ENCODE data around the gene CD109. TPM values are rescaled to one million over a fixed set of nuclear protein-coding genes. Genes with fewer than 3 reads are reported as not detected.

The CD109 gene
- total RNA-seq, 1 experiment from 2014 or later: 19.1 TPM

DNA sequence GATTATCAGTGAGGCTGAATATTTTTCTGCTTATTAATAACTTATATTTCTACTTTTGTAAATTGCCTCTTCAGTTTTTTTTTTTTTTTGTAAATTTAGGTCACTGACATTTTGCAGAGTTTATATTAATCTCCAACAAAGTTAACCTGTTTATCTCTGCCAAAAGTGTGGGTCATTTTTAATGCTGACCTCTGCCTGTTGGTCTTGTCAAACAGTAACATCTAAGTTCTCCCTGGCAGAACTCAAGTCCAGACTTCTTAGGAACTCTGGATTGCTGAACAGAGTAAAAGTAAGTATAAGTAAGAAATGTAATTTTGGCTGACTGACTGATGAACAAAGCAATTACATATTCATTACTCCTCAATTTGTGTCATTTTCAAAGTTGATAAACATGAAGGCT, 83.9 kb downstream of the CD109 start:
- H3K4me2 ChIP-seq (ENCODE audit: low read length): no peak overlapping the region
- POLR2A ChIA-PET (ENCODE audit: unreplicated experiment): no interaction called here
- no peak overlapping the region for H3K9ac ChIP-seq (ENCODE audit: low read length)
- CTCF ChIA-PET: no interaction called here
- ATAC-seq (no peak), DNase-seq (no peak)
- no peaks in the 10 kb centered on the region for H3K9me3 ChIP-seq (ENCODE audit: low read length)
- H3K4me3 ChIP-seq (ENCODE audit: low read length): no peak overlapping the region
- H3K27ac ChIP-seq (ENCODE audit: low read length): no peak overlapping the region
- H3K79me2 ChIP-seq (ENCODE audit: low read length): no peaks in the 10 kb centered on the region
- H3F3A ChIP-seq (ENCODE audit: low read length, unreplicated experiment): no peaks in the 10 kb centered on the region
- H3K4me1 ChIP-seq (ENCODE audit: insufficient read depth, low read length): peaks cover under 1% of the 10 kb centered on the region; the same call in 1 of the 2 replicates
- BruUV-seq (replicated peaks): no TSS peak
- TF ChIP-seq EZH2phosphoT487 (IDR thresholded peaks at IDR 0.05; ENCODE audit: borderline replicate concordance, low read length): no peak
- TF ChIP-seq, protein P1, sequence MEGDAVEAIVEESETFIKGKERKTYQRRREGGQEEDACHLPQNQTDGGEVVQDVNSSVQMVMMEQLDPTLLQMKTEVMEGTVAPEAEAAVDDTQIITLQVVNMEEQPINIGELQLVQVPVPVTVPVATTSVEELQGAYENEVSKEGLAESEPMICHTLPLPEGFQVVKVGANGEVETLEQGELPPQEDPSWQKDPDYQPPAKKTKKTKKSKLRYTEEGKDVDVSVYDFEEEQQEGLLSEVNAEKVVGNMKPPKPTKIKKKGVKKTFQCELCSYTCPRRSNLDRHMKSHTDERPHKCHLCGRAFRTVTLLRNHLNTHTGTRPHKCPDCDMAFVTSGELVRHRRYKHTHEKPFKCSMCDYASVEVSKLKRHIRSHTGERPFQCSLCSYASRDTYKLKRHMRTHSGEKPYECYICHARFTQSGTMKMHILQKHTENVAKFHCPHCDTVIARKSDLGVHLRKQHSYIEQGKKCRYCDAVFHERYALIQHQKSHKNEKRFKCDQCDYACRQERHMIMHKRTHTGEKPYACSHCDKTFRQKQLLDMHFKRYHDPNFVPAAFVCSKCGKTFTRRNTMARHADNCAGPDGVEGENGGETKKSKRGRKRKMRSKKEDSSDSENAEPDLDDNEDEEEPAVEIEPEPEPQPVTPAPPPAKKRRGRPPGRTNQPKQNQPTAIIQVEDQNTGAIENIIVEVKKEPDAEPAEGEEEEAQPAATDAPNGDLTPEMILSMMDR (conservative IDR thresholded peaks at IDR 0.05; ENCODE audit: low read depth, low read length): no peak
- no peak for TF ChIP-seq EZH2 (IDR thresholded peaks at IDR 0.05; ENCODE audit: low read length, unreplicated experiment)
- intact Hi-C loops (cut with micrococcal nuclease): no loop called here
- H4K20me1 ChIP-seq (ENCODE audit: low read length): no peaks in the 10 kb centered on the region
- H3K27me3 ChIP-seq (ENCODE audit: low read length): no peaks in the 10 kb centered on the region
- H3K9me2 ChIP-seq (replicated peaks; ENCODE audit: low read length): no peaks in the 10 kb centered on the region
- H2AFZ ChIP-seq (ENCODE audit: low read length): no peak overlapping the region
- H3K36me3 ChIP-seq (ENCODE audit: low read depth, low read length): no peaks in the 10 kb centered on the region

DNA sequence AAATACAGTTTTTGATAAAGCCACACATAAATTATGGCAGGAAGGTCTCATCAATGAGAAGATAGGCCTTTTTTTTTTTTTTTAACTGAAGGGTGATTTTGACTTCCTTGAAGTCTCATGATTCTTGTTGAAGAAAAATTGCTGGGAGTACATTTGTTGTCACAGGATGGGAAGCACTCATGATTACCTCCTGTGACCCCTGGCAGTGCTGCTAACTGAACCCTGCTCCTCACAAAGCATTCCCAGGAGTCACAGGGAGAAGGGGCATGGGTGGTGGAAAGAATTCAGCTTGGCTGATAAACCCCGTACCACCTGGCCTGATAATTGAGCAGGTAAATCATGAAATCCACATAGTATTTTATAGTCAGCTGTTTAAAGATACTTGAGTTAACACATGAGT, 86.9 kb downstream of the CD109 start:
- ChIA-PET POLR2A (ENCODE audit: unreplicated experiment) (no interaction called here), CTCF (no interaction called here)
- Histone ChIP-seq H3K9me3 (ENCODE audit: low read length) (no peaks in the 10 kb centered on the region), H3F3A (ENCODE audit: low read length, unreplicated experiment) (no peaks in the 10 kb centered on the region), H3K9ac (ENCODE audit: low read length) (no peak overlapping the region), H3K27me3 (ENCODE audit: low read length) (no peaks in the 10 kb centered on the region), H3K79me2 (ENCODE audit: low read length) (no peaks in the 10 kb centered on the region), H3K36me3 (ENCODE audit: low read depth, low read length) (no peaks in the 10 kb centered on the region), H3K4me2 (ENCODE audit: low read length) (no peak overlapping the region), H4K20me1 (ENCODE audit: low read length) (no peaks in the 10 kb centered on the region), H3K4me1 (ENCODE audit: insufficient read depth, low read length) (peaks cover 5% of the 10 kb centered on the region; the same call in 1 of the 2 replicates), H3K4me3 (ENCODE audit: low read length) (no peak overlapping the region), H3K9me2 (replicated peaks; ENCODE audit: low read length) (no peaks in the 10 kb centered on the region), H2AFZ (ENCODE audit: low read length) (no peak overlapping the region), H3K27ac (ENCODE audit: low read length) (no peak overlapping the region)
- ATAC-seq: no peak
- no peak for DNase-seq
- intact Hi-C loops (cut with micrococcal nuclease): no loop called here
- BruUV-seq (replicated peaks): no TSS peak
- no peak for TF ChIP-seq EZH2 (IDR thresholded peaks at IDR 0.05; ENCODE audit: low read length, unreplicated experiment)
- TF ChIP-seq, protein P1 (conservative IDR thresholded peaks at IDR 0.05; ENCODE audit: low read depth, low read length): no peak
- TF ChIP-seq EZH2phosphoT487 (IDR thresholded peaks at IDR 0.05; ENCODE audit: borderline replicate concordance, low read length): no peak

DNA sequence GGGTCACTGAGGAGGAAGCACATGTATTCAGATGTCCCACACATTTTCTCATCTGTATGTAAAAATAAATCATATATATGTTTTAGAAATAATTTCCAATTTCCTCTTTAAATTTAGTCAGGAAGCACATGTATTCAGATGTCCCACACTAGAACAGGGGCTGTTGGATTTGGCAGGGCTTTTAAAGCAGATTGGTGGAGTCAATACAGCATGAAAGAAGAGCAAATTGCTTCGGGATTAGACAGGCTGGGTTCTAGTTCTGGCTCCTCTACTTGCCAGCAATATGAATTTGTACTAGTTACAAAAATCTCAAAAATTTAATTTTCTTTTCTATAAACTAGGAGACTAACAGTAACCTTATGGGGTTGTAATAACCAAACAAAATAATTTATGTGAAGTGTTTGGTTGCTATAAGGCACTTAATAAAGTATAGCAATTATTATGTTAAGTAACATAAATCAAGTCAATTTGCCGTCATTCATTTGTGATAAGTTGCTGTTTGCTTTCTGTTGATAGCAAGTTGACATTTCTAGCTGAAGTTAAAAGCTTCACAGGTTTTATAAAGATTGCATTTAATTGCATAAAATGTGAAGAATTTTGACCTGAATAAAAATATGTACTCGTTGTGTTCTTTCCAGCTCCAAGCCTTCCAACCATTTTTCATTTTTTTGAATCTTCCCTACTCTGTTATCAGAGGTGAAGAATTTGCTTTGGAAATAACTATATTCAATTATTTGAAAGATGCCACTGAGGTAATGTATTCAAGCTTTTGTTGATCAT, 88.9 kb downstream of the CD109 start:
- no peak overlapping the region for H3K4me3 ChIP-seq (ENCODE audit: low read length)
- H3K9me2 ChIP-seq (replicated peaks; ENCODE audit: low read length): no peaks in the 10 kb centered on the region
- no peaks in the 10 kb centered on the region for H3F3A ChIP-seq (ENCODE audit: low read length, unreplicated experiment)
- POLR2A ChIA-PET (ENCODE audit: unreplicated experiment): no interaction called here
- BruUV-seq (replicated peaks): no TSS peak
- H3K9ac ChIP-seq (ENCODE audit: low read length): no peak overlapping the region
- H3K4me1 ChIP-seq (ENCODE audit: insufficient read depth, low read length): peaks cover 13% of the 10 kb centered on the region
- H4K20me1 ChIP-seq (ENCODE audit: low read length): no peaks in the 10 kb centered on the region
- CTCF ChIA-PET: no interaction called here
- no peaks in the 10 kb centered on the region for H3K79me2 ChIP-seq (ENCODE audit: low read length)
- H3K4me2 ChIP-seq (ENCODE audit: low read length): no peak overlapping the region
- no peaks in the 10 kb centered on the region for H3K27me3 ChIP-seq (ENCODE audit: low read length)
- TF ChIP-seq, protein P1 (conservative IDR thresholded peaks at IDR 0.05; ENCODE audit: low read depth, low read length): no peak
- TF ChIP-seq EZH2 (IDR thresholded peaks at IDR 0.05; ENCODE audit: low read length, unreplicated experiment): no peak
- ATAC-seq (no peak), DNase-seq (no peak)
- H3K27ac ChIP-seq (ENCODE audit: low read length): no peak overlapping the region
- intact Hi-C loops (cut with micrococcal nuclease): no loop called here
- no peaks in the 10 kb centered on the region for H3K9me3 ChIP-seq (ENCODE audit: low read length)
- H3K36me3 ChIP-seq (ENCODE audit: low read depth, low read length): no peaks in the 10 kb centered on the region
- no peak overlapping the region for H2AFZ ChIP-seq (ENCODE audit: low read length)

Measured in PC-3 (cell line).